HL-60 (cell line): ENCODE data around the gene AKT1S1.

Experiments used
- DNase-seq, 2 experiments: peaks; one replicate each; pipeline ENCODE4 v3.0.0-alpha.2; 2010 to 2020; ENCODE audit warnings: low read depth in 1 of 2, low spot score in 1 of 2
- H3K27ac ChIP-seq: fragments of 250-450 bp; sonication (Bioruptor Pico); replicated peaks from 2 replicates; pipeline ENCODE4 v1.5.1; 2020; ENCODE audit warnings: mild to moderate bottlenecking, moderate library complexity
- H3K27me3 ChIP-seq: fragments of 250-450 bp; sonication (Bioruptor Pico); 2 replicates; pipeline ENCODE4 v1.5.1; 2021; ENCODE audit warnings: mild to moderate bottlenecking, moderate library complexity; ENCODE audit not compliant: insufficient read depth, poor library complexity, severe bottlenecking
- H3K4me3 ChIP-seq: replicated peaks from 2 replicates; pipeline ENCODE4 v1.5.1; 2011; ENCODE audit warnings: mild to moderate bottlenecking, control low read depth, low read length; ENCODE audit not compliant: insufficient read depth
- GABPA ChIP-seq: IDR thresholded peaks from 2 replicates; pipeline ENCODE4 v1.6.1; 2012; ENCODE audit warnings: low read depth
- POLR2AphosphoS5 ChIP-seq: IDR thresholded peaks from 2 replicates; pipeline ENCODE4 v1.6.1; 2012; ENCODE audit warnings: low read depth
- SPI1 ChIP-seq: IDR thresholded peaks from 2 replicates; pipeline ENCODE4 v1.6.1; 2012; ENCODE audit warnings: low read depth, mild to moderate bottlenecking, borderline replicate concordance
- TF ChIP-seq, protein P1 (sequence below): IDR thresholded peaks from one replicate; pipeline ENCODE4 v1.5.1; 2011; ENCODE audit warnings: low read length, control low read depth, inconsistent platforms; ENCODE audit not compliant: insufficient read depth
- TF ChIP-seq, protein P2 (sequence below): IDR thresholded peaks from 2 replicates; pipeline ENCODE4 v1.6.1; 2012; ENCODE audit warnings: low read depth; ENCODE audit not compliant: insufficient replicate concordance

The AKT1S1 gene

DNA sequence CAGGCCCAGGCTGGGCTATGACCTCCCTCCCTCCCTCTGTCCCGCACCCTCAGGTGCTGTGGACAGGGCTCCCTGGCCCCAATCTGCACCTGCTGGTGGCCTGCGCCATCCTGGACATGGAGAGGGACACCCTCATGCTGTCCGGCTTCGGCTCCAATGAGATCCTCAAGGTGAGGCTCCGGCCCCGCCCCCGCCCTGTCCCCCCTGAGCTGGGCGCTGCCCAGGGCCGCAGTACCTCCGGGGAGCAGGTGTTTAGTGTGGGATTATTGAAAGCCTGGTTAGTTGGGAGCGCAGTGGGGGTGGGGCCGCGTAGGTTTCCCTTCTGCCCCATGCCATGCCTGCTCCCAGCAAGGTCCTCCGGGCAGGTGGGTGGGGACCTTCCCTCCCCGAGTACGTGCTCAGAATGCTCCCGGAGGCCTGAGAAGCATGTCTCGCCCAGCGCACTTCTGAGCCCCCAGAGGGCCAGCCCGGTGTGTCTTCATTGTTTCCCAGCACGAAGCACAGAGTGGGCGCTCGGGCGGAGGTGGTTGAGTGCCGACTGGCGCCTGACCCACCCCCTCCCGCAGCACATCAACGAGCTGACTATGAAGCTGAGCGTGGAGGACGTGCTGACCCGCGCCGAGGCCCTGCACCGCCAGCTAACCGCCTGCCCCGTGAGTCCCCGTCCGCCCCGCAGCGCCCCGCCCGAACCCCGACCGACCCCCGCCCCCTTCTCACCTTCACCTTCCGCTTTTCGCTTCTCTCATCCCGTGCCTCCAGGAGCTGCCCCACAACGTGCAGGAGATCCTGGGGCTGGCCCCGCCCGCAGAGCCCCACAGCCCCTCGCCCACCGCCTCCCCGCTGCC lies 10.7 kb upstream of the AKT1S1 start:
- TF ChIP-seq POLR2AphosphoS5: no peak
- TF ChIP-seq, protein P1, sequence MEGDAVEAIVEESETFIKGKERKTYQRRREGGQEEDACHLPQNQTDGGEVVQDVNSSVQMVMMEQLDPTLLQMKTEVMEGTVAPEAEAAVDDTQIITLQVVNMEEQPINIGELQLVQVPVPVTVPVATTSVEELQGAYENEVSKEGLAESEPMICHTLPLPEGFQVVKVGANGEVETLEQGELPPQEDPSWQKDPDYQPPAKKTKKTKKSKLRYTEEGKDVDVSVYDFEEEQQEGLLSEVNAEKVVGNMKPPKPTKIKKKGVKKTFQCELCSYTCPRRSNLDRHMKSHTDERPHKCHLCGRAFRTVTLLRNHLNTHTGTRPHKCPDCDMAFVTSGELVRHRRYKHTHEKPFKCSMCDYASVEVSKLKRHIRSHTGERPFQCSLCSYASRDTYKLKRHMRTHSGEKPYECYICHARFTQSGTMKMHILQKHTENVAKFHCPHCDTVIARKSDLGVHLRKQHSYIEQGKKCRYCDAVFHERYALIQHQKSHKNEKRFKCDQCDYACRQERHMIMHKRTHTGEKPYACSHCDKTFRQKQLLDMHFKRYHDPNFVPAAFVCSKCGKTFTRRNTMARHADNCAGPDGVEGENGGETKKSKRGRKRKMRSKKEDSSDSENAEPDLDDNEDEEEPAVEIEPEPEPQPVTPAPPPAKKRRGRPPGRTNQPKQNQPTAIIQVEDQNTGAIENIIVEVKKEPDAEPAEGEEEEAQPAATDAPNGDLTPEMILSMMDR: no peak
- no peak for TF ChIP-seq SPI1
- TF ChIP-seq, protein P2, sequence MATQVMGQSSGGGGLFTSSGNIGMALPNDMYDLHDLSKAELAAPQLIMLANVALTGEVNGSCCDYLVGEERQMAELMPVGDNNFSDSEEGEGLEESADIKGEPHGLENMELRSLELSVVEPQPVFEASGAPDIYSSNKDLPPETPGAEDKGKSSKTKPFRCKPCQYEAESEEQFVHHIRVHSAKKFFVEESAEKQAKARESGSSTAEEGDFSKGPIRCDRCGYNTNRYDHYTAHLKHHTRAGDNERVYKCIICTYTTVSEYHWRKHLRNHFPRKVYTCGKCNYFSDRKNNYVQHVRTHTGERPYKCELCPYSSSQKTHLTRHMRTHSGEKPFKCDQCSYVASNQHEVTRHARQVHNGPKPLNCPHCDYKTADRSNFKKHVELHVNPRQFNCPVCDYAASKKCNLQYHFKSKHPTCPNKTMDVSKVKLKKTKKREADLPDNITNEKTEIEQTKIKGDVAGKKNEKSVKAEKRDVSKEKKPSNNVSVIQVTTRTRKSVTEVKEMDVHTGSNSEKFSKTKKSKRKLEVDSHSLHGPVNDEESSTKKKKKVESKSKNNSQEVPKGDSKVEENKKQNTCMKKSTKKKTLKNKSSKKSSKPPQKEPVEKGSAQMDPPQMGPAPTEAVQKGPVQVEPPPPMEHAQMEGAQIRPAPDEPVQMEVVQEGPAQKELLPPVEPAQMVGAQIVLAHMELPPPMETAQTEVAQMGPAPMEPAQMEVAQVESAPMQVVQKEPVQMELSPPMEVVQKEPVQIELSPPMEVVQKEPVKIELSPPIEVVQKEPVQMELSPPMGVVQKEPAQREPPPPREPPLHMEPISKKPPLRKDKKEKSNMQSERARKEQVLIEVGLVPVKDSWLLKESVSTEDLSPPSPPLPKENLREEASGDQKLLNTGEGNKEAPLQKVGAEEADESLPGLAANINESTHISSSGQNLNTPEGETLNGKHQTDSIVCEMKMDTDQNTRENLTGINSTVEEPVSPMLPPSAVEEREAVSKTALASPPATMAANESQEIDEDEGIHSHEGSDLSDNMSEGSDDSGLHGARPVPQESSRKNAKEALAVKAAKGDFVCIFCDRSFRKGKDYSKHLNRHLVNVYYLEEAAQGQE: no peak
- TF ChIP-seq GABPA: no peak
- Histone ChIP-seq H3K27me3 (no peaks in the 10 kb centered on the region), H3K4me3 (no peak overlapping the region), H3K27ac (no peak overlapping the region)
- DNase-seq: no peak

DNA sequence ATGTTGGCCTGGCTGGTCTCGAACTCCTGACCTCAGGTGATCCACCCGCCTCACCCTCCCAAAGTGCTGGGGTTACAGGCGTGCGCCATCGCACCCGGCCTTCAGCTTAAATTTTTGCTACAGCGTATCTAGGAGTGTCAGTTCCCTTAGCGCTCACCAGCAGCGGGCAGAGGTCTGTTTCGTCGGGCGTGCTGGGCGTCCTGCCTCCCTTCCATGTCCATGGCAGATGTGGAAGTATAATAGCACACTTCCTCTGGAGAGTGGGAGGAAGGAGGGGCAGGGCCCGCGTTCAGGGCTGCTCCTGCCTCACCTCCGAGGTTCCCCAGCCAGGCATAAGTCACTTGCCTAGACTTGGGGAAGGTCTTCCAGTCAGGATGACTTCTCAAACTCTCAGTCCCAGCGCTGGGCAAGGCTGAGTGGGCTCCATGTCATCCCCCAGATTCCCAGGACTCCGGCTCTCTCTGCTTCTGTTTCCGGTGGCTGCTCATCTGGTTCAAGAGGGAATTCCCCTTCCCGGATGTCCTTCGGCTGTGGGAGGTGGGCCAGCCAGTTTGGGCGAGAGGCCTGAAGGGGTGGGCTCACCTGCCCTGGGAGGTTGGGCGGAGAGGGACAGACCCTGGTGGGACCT lies 10.0 kb upstream of the AKT1S1 start:
- Histone ChIP-seq H3K27ac (no peak overlapping the region), H3K4me3 (no peak overlapping the region), H3K27me3 (no peaks in the 10 kb centered on the region)
- DNase-seq: no peak
- TF ChIP-seq SPI1: no peak
- no peak for TF ChIP-seq GABPA
- TF ChIP-seq, protein P1: no peak
- TF ChIP-seq, protein P2: no peak
- TF ChIP-seq POLR2AphosphoS5: no peak

DNA sequence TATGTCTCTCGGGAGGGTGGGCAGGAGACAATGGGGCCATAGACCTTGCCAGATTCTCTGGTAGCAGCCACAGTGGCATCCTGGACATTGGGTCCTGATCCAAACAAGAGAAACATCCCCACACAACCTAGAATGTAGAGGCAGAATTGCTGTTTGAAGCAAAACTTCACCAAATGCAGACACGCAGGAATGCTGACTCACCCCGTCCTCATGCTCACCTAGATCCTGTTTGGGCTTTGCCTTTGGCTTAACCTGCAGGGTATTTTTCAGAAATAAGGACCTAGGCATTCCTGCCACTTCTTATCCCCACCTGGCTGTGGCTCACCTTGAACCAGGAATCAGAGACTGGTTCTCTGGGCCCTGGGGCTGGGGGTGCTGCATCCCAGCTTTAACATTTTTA lies 7.6 kb upstream of the AKT1S1 start:
- Histone ChIP-seq H3K27me3 (no peaks in the 10 kb centered on the region), H3K27ac (no peak overlapping the region), H3K4me3 (no peak overlapping the region)
- no peak for DNase-seq
- TF ChIP-seq, protein P2: no peak
- no peak for TF ChIP-seq POLR2AphosphoS5
- TF ChIP-seq SPI1: no peak
- TF ChIP-seq, protein P1: no peak
- TF ChIP-seq GABPA: no peak
